GM12891 (cell line): ENCODE results near the gene CLEC18C.
"Not testable (repeated sequence)": the region's sequence is repeated elsewhere in the genome, so short reads cannot be mapped to it uniquely, and the experiment has no call there.

Experiments used
- POLR2A ChIP-seq: IDR thresholded peaks from 2 replicates; pipeline ENCODE4 v1.6.1; 2011; ENCODE audit warnings: low read depth, low read length, control low read depth
- POLR2AphosphoS5 ChIP-seq: IDR thresholded peaks from 2 replicates; pipeline ENCODE4 v1.6.1; 2011; ENCODE audit warnings: low read depth, low read length, control low read depth
- POU2F2 ChIP-seq: IDR thresholded peaks from 2 replicates; pipeline ENCODE4 v1.6.1; 2011; ENCODE audit warnings: low read depth, mild to moderate bottlenecking, control low read depth, low read length, moderate library complexity
- TAF1 ChIP-seq: IDR thresholded peaks from 2 replicates; pipeline ENCODE4 v1.6.1; 2011; ENCODE audit warnings: low read depth, low read length, control low read depth

DNA sequence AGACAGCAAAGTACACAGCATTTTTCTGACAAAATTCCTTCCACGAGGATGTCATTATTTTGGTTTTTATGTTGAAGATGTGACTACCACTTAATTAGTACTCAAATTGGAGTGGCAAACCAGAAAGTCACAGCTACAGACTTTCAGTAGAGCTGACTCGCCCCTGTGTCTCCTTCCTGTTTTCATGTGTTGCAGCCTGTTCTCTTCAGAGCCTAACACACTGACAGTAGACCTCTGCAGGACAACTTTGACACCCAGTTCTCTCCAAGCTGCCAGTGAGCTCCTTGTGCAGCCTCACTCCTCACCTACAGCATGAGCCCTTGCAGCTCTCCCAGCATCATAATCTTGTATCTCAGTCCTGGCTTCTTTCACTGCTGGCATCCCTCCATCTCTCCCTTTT lies 49.0 kb downstream of the CLEC18C start:
- TF ChIP-seq POLR2A, POLR2AphosphoS5, POU2F2, TAF1: not testable (repeated sequence)
